HepG2 (cell line): ENCODE measurements around the gene P2RX2. TPM values are rescaled to one million over a fixed set of nuclear protein-coding genes. Genes with fewer than 3 reads are reported as not detected.

Source experiments
- ADNP ChIP-seq: sonication (generic); formaldehyde crosslinking; IDR thresholded peaks from 2 replicates; pipeline ENCODE4 v1.4.0; 2020; ENCODE audit warnings: missing genetic modification reagents
- EED ChIP-seq: sonication (generic); formaldehyde crosslinking; IDR thresholded peaks from 2 replicates; pipeline ENCODE4 v1.5.0; 2020; ENCODE audit warnings: mild to moderate bottlenecking, missing genetic modification reagents
- GZF1 ChIP-seq: sonication (generic); formaldehyde crosslinking; IDR thresholded peaks from 2 replicates; pipeline ENCODE4 v1.5.1; 2020; ENCODE audit warnings: mild to moderate bottlenecking, missing genetic modification reagents
- HNRNPL ChIP-seq: fragments of 200-400 bp; formaldehyde crosslinking; IDR thresholded peaks from 2 replicates; pipeline ENCODE4 v1.6.1; 2017; ENCODE audit warnings: mild to moderate bottlenecking, low read depth, low read length
- HOXA3 ChIP-seq: sonication (generic); formaldehyde crosslinking; IDR thresholded peaks from 2 replicates; pipeline ENCODE4 v1.5.0; 2020; ENCODE audit warnings: missing genetic modification reagents
- NFKB2 ChIP-seq: sonication (generic); formaldehyde crosslinking; IDR thresholded peaks from 2 replicates; pipeline ENCODE4 v1.4.0; 2020; ENCODE audit warnings: missing genetic modification reagents, borderline replicate concordance
- NFKBIZ ChIP-seq: IDR thresholded peaks from 2 replicates; pipeline ENCODE4 v1.6.1; 2018; ENCODE audit warnings: missing genetic modification reagents, missing compliant biosample characterization
- SAP130 ChIP-seq: IDR thresholded peaks from 2 replicates; pipeline ENCODE4 v1.6.1; 2016; ENCODE audit warnings: low read depth
- SMAD3 ChIP-seq: sonication (generic); formaldehyde crosslinking; IDR thresholded peaks from 2 replicates; pipeline ENCODE4 v1.4.0; 2020; ENCODE audit warnings: missing genetic modification reagents
- ZFX ChIP-seq: sonication (generic); formaldehyde crosslinking; IDR thresholded peaks from 2 replicates; pipeline ENCODE4 v1.4.0; 2020; ENCODE audit warnings: mild to moderate bottlenecking, low read depth, missing genetic modification reagents, moderate library complexity
- ZMAT3 ChIP-seq: sonication (generic); formaldehyde crosslinking; conservative IDR thresholded peaks from 2 replicates; pipeline ENCODE4 v1.7.0; 2021; ENCODE audit warnings: missing genetic modification reagents
- ZNF143 ChIP-seq: sonication (generic); formaldehyde crosslinking; IDR thresholded peaks from 2 replicates; pipeline ENCODE4 v1.4.0; 2020; ENCODE audit warnings: missing genetic modification reagents
- ZNF446 ChIP-seq: sonication (generic); formaldehyde crosslinking; IDR thresholded peaks from 2 replicates; pipeline ENCODE4 v1.5.0; 2020; ENCODE audit warnings: mild to moderate bottlenecking, missing genetic modification reagents
- ZNF850 ChIP-seq: sonication (generic); formaldehyde crosslinking; conservative IDR thresholded peaks from 2 replicates; pipeline ENCODE4 v1.9.0; 2021; ENCODE audit warnings: mild to moderate bottlenecking, missing genetic modification reagents
- polyA plus RNA-seq, 8 experiments: library from polyadenylated mRNA; depleted of rRNA in 3 of 8; stranded (reverse) in 7 of 8; unstranded in 1 of 8; fragments of >200 nt; fragmentation: Illumina TruSeq in 4 of 8; extraction: Trizol in 4 of 8; gene quantifications; 2 replicates each; pipeline versions ENCODE4 v1.2.1 to v1.2.3, GENCODE V29; 2011 to 2016; ENCODE audit warnings: low read depth in 4 of 8, missing spikeins in 1 of 8, mixed read lengths in 1 of 8; ENCODE audit not compliant: insufficient read depth in 1 of 8
- total RNA-seq, 5 experiments: library from RNA; depleted of rRNA; stranded (reverse); fragments of >200 nt; fragmentation: Illumina TruSeq; extraction: Trizol; gene quantifications; 2 replicates each; pipeline ENCODE4 v1.2.3, GENCODE V29; 2016; ENCODE audit warnings: low read depth in 1 of 5
- TF ChIP-seq, protein P1 (sequence below): sonication (generic); formaldehyde crosslinking; IDR thresholded peaks from 2 replicates; pipeline ENCODE4 v1.5.1; 2020; ENCODE audit warnings: missing genetic modification reagents, mild to moderate bottlenecking, borderline replicate concordance
- TF ChIP-seq, protein P2 (sequence below): IDR thresholded peaks from 2 replicates; pipeline ENCODE4 v1.6.1; 2012; ENCODE audit warnings: inconsistent platforms
- TF ChIP-seq, protein P3 (sequence below): sonication (generic); formaldehyde crosslinking; conservative IDR thresholded peaks from 2 replicates; pipeline ENCODE4 v1.8.0; 2022; ENCODE audit warnings: mild to moderate bottlenecking, moderate library complexity, missing genetic modification reagents
- TF ChIP-seq, protein P4 (sequence below): sonication (generic); formaldehyde crosslinking; IDR thresholded peaks from 2 replicates; pipeline ENCODE4 v1.4.0; 2020; ENCODE audit warnings: mild to moderate bottlenecking, missing genetic modification reagents
- TF ChIP-seq, protein P5 (sequence below): sonication (generic); formaldehyde crosslinking; IDR thresholded peaks from 2 replicates; pipeline ENCODE4 v1.4.0; 2020; ENCODE audit warnings: missing genetic modification reagents

The P2RX2 gene
- total and polyA plus RNA-seq, 2 of the 13 experiments (the other 11 are each of a cell fraction or from before 2014, with no cell fraction given) = not detected

DNA sequence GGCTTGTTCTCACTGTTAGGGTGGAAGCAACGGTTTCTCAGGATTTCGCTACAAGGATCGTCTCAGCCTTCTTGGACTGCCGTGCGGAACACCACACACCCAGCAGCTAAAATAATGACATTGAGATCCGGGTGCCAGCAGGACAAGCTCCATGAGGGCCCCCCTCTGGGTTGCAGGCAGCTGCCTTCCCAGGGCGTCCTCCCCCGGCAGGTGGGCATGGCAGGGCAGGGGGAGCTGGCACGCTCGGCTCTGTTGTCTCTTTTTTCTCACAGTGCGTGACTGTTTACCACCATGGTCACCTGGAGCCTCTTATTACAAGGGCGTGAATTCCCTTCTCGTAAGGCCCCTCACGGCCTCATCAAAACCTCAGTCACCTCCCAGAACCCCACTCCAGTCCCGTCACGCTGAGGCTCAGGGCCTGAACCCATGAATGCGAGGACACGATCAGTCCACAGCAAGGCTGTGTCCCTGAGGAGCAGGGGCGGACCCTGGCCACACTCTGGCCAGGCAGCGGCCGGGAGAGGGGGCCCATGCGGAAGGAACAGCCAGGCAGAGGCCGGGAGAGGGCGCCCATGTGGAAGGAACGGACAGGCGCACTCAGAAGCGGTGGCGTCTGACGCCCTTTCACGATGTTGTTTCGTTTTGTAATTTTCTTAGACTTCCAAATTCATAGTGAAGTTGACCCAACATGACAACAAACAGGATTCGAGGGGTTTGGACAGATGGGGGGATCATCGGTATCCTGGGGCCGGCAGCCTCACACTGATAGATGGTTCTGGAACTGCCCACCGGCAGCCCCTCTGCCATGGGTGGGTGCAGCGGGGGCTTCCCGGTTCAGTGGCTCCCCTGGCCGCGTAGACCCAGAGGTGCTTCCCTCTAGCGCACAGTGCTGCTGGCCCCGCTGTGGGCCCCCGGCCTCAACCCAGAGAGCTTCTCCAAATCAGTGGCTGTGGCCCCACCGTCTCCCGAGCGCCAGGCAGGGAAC, 18.2 kb upstream of the P2RX2 start (continued):
- TF ChIP-seq, protein P1, sequence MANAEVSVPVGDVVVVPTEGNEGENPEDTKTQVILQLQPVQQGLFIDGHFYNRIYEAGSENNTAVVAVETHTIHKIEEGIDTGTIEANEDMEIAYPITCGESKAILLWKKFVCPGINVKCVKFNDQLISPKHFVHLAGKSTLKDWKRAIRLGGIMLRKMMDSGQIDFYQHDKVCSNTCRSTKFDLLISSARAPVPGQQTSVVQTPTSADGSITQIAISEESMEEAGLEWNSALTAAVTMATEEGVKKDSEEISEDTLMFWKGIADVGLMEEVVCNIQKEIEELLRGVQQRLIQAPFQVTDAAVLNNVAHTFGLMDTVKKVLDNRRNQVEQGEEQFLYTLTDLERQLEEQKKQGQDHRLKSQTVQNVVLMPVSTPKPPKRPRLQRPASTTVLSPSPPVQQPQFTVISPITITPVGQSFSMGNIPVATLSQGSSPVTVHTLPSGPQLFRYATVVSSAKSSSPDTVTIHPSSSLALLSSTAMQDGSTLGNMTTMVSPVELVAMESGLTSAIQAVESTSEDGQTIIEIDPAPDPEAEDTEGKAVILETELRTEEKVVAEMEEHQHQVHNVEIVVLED (CRISPR knock-in tag) = no peak; the same call in 1 of the 2 replicates
- TF ChIP-seq NFKB2 (CRISPR knock-in tag) = peak; percentile 80; the same call in 1 of the 2 replicates
- no peak for TF ChIP-seq ADNP (CRISPR knock-in tag)
- TF ChIP-seq ZNF446 (CRISPR knock-in tag) = 0 out of 2 replicates have a peak, but pooled peaks have one; percentile 35
- TF ChIP-seq GZF1 (CRISPR knock-in tag) = 0 out of 2 replicates have a peak, but pooled peaks have one; percentile 63
- TF ChIP-seq ZNF850 (CRISPR knock-in tag) = no peak
- TF ChIP-seq, protein P2, sequence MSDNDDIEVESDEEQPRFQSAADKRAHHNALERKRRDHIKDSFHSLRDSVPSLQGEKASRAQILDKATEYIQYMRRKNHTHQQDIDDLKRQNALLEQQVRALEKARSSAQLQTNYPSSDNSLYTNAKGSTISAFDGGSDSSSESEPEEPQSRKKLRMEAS = peak; percentile 71
- TF ChIP-seq HNRNPL = 0 out of 2 replicates have a peak, but pooled peaks have one; percentile 38
- TF ChIP-seq SAP130 (CRISPR knock-in tag) = peak; percentile 63
- 0 out of 2 replicates have a peak, but pooled peaks have one; percentile 46 for TF ChIP-seq ZMAT3
- TF ChIP-seq, protein P3, sequence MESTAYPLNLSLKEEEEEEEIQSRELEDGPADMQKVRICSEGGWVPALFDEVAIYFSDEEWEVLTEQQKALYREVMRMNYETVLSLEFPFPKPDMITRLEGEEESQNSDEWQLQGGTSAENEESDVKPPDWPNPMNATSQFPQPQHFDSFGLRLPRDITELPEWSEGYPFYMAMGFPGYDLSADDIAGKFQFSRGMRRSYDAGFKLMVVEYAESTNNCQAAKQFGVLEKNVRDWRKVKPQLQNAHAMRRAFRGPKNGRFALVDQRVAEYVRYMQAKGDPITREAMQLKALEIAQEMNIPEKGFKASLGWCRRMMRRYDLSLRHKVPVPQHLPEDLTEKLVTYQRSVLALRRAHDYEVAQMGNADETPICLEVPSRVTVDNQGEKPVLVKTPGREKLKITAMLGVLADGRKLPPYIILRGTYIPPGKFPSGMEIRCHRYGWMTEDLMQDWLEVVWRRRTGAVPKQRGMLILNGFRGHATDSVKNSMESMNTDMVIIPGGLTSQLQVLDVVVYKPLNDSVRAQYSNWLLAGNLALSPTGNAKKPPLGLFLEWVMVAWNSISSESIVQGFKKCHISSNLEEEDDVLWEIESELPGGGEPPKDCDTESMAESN (CRISPR knock-in tag) = peak; percentile 50; the same call in 1 of the 2 replicates
- TF ChIP-seq EED (CRISPR knock-in tag) = no peak; the same call in 1 of the 2 replicates
- TF ChIP-seq ZNF143 (CRISPR knock-in tag) = no peak
- peak; percentile 68; the same call in 1 of the 2 replicates for TF ChIP-seq SMAD3 (CRISPR knock-in tag)
- TF ChIP-seq, protein P4, sequence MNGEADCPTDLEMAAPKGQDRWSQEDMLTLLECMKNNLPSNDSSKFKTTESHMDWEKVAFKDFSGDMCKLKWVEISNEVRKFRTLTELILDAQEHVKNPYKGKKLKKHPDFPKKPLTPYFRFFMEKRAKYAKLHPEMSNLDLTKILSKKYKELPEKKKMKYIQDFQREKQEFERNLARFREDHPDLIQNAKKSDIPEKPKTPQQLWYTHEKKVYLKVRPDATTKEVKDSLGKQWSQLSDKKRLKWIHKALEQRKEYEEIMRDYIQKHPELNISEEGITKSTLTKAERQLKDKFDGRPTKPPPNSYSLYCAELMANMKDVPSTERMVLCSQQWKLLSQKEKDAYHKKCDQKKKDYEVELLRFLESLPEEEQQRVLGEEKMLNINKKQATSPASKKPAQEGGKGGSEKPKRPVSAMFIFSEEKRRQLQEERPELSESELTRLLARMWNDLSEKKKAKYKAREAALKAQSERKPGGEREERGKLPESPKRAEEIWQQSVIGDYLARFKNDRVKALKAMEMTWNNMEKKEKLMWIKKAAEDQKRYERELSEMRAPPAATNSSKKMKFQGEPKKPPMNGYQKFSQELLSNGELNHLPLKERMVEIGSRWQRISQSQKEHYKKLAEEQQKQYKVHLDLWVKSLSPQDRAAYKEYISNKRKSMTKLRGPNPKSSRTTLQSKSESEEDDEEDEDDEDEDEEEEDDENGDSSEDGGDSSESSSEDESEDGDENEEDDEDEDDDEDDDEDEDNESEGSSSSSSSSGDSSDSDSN (CRISPR knock-in tag) = peak; percentile 62; the same call in 1 of the 2 replicates
- 0 out of 2 replicates have a peak, but pooled peaks have one; percentile 62 for TF ChIP-seq NFKBIZ (CRISPR knock-in tag)
- TF ChIP-seq ZFX (CRISPR knock-in tag) = peak; percentile 50
- TF ChIP-seq, protein P5, sequence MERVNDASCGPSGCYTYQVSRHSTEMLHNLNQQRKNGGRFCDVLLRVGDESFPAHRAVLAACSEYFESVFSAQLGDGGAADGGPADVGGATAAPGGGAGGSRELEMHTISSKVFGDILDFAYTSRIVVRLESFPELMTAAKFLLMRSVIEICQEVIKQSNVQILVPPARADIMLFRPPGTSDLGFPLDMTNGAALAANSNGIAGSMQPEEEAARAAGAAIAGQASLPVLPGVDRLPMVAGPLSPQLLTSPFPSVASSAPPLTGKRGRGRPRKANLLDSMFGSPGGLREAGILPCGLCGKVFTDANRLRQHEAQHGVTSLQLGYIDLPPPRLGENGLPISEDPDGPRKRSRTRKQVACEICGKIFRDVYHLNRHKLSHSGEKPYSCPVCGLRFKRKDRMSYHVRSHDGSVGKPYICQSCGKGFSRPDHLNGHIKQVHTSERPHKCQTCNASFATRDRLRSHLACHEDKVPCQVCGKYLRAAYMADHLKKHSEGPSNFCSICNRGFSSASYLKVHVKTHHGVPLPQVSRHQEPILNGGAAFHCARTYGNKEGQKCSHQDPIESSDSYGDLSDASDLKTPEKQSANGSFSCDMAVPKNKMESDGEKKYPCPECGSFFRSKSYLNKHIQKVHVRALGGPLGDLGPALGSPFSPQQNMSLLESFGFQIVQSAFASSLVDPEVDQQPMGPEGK (CRISPR knock-in tag) = peak; percentile 63
- peak; percentile 18; the same call in 1 of the 2 replicates for TF ChIP-seq HOXA3
